Stimulated activated naive CD4-positive, alpha-beta T cell treated with Interleukin-2 at 50 U/mL for 16 hours (primary cell): Measurements from ENCODE around the gene CXCL12.

Source experiments
- DNase-seq: peaks from one replicate; lab custom pipeline; 2025; lab: John Stamatoyannopoulos, UW

CXCL12 gene

GRCh38 chr10:44384601-44385025 lies 284 bp downstream of the CXCL12 start:
- DNase-seq = no peak

- no peak for DNase-seq
Observed at GRCh38 chr10:44383749-44384600, 922 bp downstream of the CXCL12 start.

GRCh38 chr10:44382981-44383748 lies 1.7 kb downstream of the CXCL12 start:
- no peak for DNase-seq

- DNase-seq = no peak
Observed at GRCh38 chr10:44382131-44382858, 2.6 kb downstream of the CXCL12 start.

- DNase-seq = no peak
Observed at GRCh38 chr10:44380829-44381600, 3.9 kb downstream of the CXCL12 start.

- DNase-seq = no peak
Observed at GRCh38 chr10:44379907-44380306, 5.0 kb downstream of the CXCL12 start.

GRCh38 chr10:44378626-44379025 lies 6.3 kb downstream of the CXCL12 start:
- no peak for DNase-seq

GRCh38 chr10:44377651-44378310 lies 7.1 kb downstream of the CXCL12 start:
- no peak for DNase-seq

GRCh38 chr10:44376472-44377099 lies 8.3 kb downstream of the CXCL12 start:
- no peak for DNase-seq

- no peak for DNase-seq
Observed at GRCh38 chr10:44374155-44374554, 10.7 kb downstream of the CXCL12 start.

- no peak for DNase-seq
Observed at GRCh38 chr10:44373341-44373995, 11.4 kb downstream of the CXCL12 start.

GRCh38 chr10:44372181-44372580 lies 12.7 kb downstream of the CXCL12 start:
- no peak for DNase-seq

- no peak for DNase-seq
Observed at GRCh38 chr10:44370731-44371248, 14.1 kb downstream of the CXCL12 start.

- DNase-seq = no peak
Observed at GRCh38 chr10:44369854-44370253, 15.0 kb downstream of the CXCL12 start.

- no peak for DNase-seq
Observed at GRCh38 chr10:44369296-44369695, 15.6 kb downstream of the CXCL12 start.

GRCh38 chr10:44368637-44369036 lies 16.3 kb downstream of the CXCL12 start:
- no peak for DNase-seq

GRCh38 chr10:44366941-44367630 lies 17.8 kb downstream of the CXCL12 start:
- no peak for DNase-seq

GRCh38 chr10:44364566-44364965 lies 20.3 kb downstream of the CXCL12 start:
- DNase-seq = no peak

- no peak for DNase-seq
Observed at GRCh38 chr10:44363716-44364115, 21.2 kb downstream of the CXCL12 start.
